Loucy (cell line): Measurements from ENCODE around the gene RALGDS.
A peak's percentile ranks its signal among the peaks of the same experiment; 100 is the strongest.

ENCODE experiments used
- H2AFZ ChIP-seq: fragments of 200-600 bp; sonication (generic); 2 replicates; pipeline ENCODE4 v1.6.0; 2016; ENCODE audit warnings: antibody characterized with exemption, mild to moderate bottlenecking, low read length, moderate library complexity
- H3F3A ChIP-seq: fragments of 200-600 bp; 2 replicates; pipeline ENCODE4 v1.6.0; 2016; ENCODE audit warnings: antibody characterized with exemption, low read depth, mild to moderate bottlenecking
- H3K27me3 ChIP-seq: fragments of 200-600 bp; sonication (generic); 2 replicates; pipeline ENCODE4 v1.6.1; 2014; ENCODE audit warnings: low read length, mild to moderate bottlenecking; ENCODE audit not compliant: insufficient read depth, poor library complexity, severe bottlenecking
- H3K36me3 ChIP-seq: fragments of 200-600 bp; sonication (generic); 2 replicates; pipeline ENCODE4 v1.6.1; 2016; ENCODE audit warnings: low read length; ENCODE audit not compliant: insufficient read depth
- H3K4me1 ChIP-seq: fragments of 200-600 bp; sonication (generic); 2 replicates; pipeline ENCODE4 v1.5.1; 2014; ENCODE audit warnings: low read length, mild to moderate bottlenecking; ENCODE audit not compliant: insufficient read depth, poor library complexity, severe bottlenecking
- H3K4me2 ChIP-seq: fragments of 200-600 bp; sonication (generic); 2 replicates; pipeline ENCODE4 v1.6.0; 2014; ENCODE audit warnings: antibody characterized with exemption, low read length, low read depth, mild to moderate bottlenecking; ENCODE audit not compliant: poor library complexity, severe bottlenecking
- H3K4me3 ChIP-seq: fragments of 200-600 bp; sonication (generic); 2 replicates; pipeline ENCODE4 v1.5.1; 2014; ENCODE audit warnings: low read length, mild to moderate bottlenecking, mixed read lengths; ENCODE audit not compliant: poor library complexity, severe bottlenecking
- H3K79me2 ChIP-seq: fragments of 200-600 bp; sonication (generic); 2 replicates; pipeline ENCODE4 v1.6.1; 2014; ENCODE audit warnings: low read length; ENCODE audit not compliant: insufficient read depth
- H3K9ac ChIP-seq: fragments of 200-600 bp; sonication (generic); 2 replicates; pipeline ENCODE4 v1.6.0; 2014; ENCODE audit warnings: mild to moderate bottlenecking, low read depth, low read length, moderate library complexity; ENCODE audit not compliant: poor library complexity, severe bottlenecking
- H3K9me2 ChIP-seq: fragments of 200-600 bp; sonication (generic); replicated peaks from 2 replicates; pipeline ENCODE4 v1.6.1; 2016; ENCODE audit warnings: low read depth, low read length, mixed read lengths
- H3K9me3 ChIP-seq: fragments of 200-600 bp; sonication (generic); 2 replicates; pipeline ENCODE4 v1.6.1; 2014; ENCODE audit warnings: mild to moderate bottlenecking, antibody characterized with exemption, low read length, low read depth; ENCODE audit not compliant: insufficient read depth
- H4K20me1 ChIP-seq: fragments of 200-600 bp; sonication (generic); 2 replicates; pipeline ENCODE4 v1.6.0; 2014; ENCODE audit warnings: antibody characterized with exemption, low read length, mild to moderate bottlenecking; ENCODE audit not compliant: insufficient read depth, poor library complexity, severe bottlenecking
- CTCF ChIP-seq: fragments of 200-600 bp; sonication (generic); conservative IDR thresholded peaks from 2 replicates; pipeline ENCODE4 v1.5.1; 2014; ENCODE audit warnings: mild to moderate bottlenecking, antibody characterized with exemption, low read length
- EZH2phosphoT487 ChIP-seq: fragments of 200-600 bp; IDR thresholded peaks from 2 replicates; pipeline ENCODE4 v1.6.1; 2018; ENCODE audit warnings: antibody characterized with exemption, mild to moderate bottlenecking, moderate library complexity, borderline replicate concordance

The RALGDS gene

GRCh38 chr9:133144904-133145851 lies 24.1 kb upstream of the RALGDS start:
- Histone ChIP-seq H3K9ac (peak overlapping the region; percentile 52), H3K4me2 (peak overlapping the region; percentile 92), H3K9me2 (no peaks in the 10 kb centered on the region), H3K9me3 (no peaks in the 10 kb centered on the region), H3K4me3 (peak overlapping the region; percentile 78), H3K27me3 (no peaks in the 10 kb centered on the region), H3K4me1 (peaks cover 57% of the 10 kb centered on the region), H2AFZ (no peak overlapping the region), H3F3A (0 out of 2 replicates have a peak, but pooled peaks cover 5% of the 10 kb centered on the region), H4K20me1 (peaks cover 76% of the 10 kb centered on the region), H3K79me2 (peaks cover 84% of the 10 kb centered on the region), H3K36me3 (no peaks in the 10 kb centered on the region; the same call in 1 of the 2 replicates)
- TF ChIP-seq CTCF (no peak), EZH2phosphoT487 (no peak)

- H3K9me2 ChIP-seq, result no peaks in the 10 kb centered on the region
- H3K4me1 ChIP-seq, result peaks cover 54% of the 10 kb centered on the region
- no peak overlapping the region for H2AFZ ChIP-seq
- peak overlapping the region; percentile 78 for H3K4me3 ChIP-seq
- H3K27me3 ChIP-seq, result no peaks in the 10 kb centered on the region
- TF ChIP-seq CTCF (peak; percentile 97), EZH2phosphoT487 (no peak)
- peaks cover 92% of the 10 kb centered on the region for H3K79me2 ChIP-seq
- H3K9ac ChIP-seq, result peak overlapping the region; percentile 72
- peaks cover 84% of the 10 kb centered on the region for H4K20me1 ChIP-seq
- H3K4me2 ChIP-seq, result peak overlapping the region; percentile 92
- no peaks in the 10 kb centered on the region for H3K9me3 ChIP-seq
- H3K36me3 ChIP-seq, result no peaks in the 10 kb centered on the region; the same call in 1 of the 2 replicates
- 0 out of 2 replicates have a peak, but pooled peaks cover 2% of the 10 kb centered on the region for H3F3A ChIP-seq
Observed at GRCh38 chr9:133144142-133144903, 23.3 kb upstream of the RALGDS start.

GRCh38 chr9:133143639-133144141 lies 22.6 kb upstream of the RALGDS start:
- TF ChIP-seq CTCF (no peak), EZH2phosphoT487 (no peak)
- Histone ChIP-seq H3K9me3 (no peaks in the 10 kb centered on the region), H3K9ac (peak overlapping the region; percentile 72), H2AFZ (no peak overlapping the region), H3K36me3 (no peaks in the 10 kb centered on the region; the same call in 1 of the 2 replicates), H4K20me1 (peaks cover 89% of the 10 kb centered on the region), H3K27me3 (no peaks in the 10 kb centered on the region), H3K4me1 (peaks cover 54% of the 10 kb centered on the region), H3K4me3 (peak overlapping the region; percentile 78), H3K79me2 (peaks cover 97% of the 10 kb centered on the region), H3K4me2 (peak overlapping the region; percentile 92), H3F3A (0 out of 2 replicates have a peak, but pooled peaks cover 2% of the 10 kb centered on the region), H3K9me2 (no peaks in the 10 kb centered on the region)
